ENCODE results near the gene VKORC1. TPM values are rescaled to one million over a fixed set of nuclear protein-coding genes. Genes with fewer than 3 reads are reported as not detected.

The VKORC1 gene
- total RNA-seq, 1 donor from 2014 or later = 78.9 TPM

DNA sequence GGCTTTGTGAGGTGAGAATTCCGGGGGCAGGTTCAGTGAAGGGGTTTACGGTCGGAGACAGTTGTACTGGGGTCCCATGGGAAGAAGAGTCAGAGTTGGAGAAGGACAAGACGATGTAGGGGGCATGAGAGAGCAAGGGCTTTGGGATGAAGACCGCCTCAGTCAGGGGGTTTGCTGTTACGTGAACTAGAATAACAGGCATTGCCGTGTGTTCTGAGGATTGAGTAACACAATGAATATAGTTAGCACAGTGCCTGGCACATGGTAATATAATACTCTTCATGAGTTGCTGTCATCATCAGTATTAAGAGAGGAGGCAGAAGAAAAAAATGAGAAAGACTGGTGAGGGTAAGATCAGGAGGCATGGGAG, 19.8 kb downstream of the VKORC1 start:
- Mint-ChIP-seq H3K4me1 (ENCODE audit: unreplicated experiment) (peaks cover 21% of the 10 kb centered on the region), H3K27ac (peak overlapping the region; percentile 95), H3K27me3 (no peaks in the 10 kb centered on the region), H3K36me3 (peaks cover 11% of the 10 kb centered on the region), H3K4me3 (peak overlapping the region; percentile 98), H3K9me3 (no peaks in the 10 kb centered on the region)
- DNase-seq (ENCODE audit: extremely low spot score, unreplicated experiment) = no peak
- TF ChIP-seq, protein P1, sequence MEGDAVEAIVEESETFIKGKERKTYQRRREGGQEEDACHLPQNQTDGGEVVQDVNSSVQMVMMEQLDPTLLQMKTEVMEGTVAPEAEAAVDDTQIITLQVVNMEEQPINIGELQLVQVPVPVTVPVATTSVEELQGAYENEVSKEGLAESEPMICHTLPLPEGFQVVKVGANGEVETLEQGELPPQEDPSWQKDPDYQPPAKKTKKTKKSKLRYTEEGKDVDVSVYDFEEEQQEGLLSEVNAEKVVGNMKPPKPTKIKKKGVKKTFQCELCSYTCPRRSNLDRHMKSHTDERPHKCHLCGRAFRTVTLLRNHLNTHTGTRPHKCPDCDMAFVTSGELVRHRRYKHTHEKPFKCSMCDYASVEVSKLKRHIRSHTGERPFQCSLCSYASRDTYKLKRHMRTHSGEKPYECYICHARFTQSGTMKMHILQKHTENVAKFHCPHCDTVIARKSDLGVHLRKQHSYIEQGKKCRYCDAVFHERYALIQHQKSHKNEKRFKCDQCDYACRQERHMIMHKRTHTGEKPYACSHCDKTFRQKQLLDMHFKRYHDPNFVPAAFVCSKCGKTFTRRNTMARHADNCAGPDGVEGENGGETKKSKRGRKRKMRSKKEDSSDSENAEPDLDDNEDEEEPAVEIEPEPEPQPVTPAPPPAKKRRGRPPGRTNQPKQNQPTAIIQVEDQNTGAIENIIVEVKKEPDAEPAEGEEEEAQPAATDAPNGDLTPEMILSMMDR (conservative IDR thresholded peaks at IDR 0.05) = no peak

DNA sequence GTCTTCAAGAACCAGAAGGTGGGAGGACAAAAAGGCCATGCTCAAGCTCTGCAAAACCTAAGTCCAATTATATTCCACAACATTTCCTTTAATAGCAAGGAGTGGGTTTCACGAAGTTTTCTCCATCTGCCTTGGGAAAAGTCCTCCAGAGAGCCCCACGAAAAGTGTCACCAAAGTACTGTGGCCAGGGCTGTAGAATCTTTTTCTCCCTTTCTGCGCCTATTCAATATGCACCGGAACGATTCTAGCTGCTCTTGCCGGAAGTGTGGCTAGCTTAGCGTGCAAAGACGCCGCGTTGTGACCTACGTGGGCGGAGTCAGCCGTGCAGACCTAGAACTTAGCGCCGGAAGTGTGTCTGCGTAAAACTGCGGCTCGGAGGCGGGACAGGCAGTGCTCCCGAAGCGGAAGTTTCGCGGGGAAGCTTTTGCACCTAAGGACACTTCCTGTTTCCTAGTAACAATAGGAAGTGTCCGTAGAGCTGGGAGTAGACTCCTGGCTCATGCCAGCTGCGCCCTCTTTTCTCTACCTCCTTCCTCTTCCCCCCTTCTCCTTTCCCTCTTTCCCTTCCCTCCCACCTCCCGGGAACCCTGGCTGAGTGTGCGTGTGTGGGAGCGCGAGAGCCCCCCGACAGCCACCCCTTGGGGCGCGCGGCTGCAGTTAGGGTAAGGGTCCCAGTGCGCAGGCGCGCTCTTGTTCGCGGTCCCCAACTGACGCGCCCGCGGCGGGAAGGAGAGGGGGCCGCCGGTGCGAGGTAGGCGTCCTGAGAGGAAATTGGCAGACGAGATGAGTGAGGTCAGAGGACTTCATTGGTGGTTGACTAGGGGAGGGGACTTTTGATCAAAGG, 20.4 kb downstream of the VKORC1 start, which contains the start of the genes ZNF646 and ZNF668:
ZNF646 (plus strand) TSS at position 453 of the 844 bp plus-strand sequence. CDS start 1,903 bp downstream, outside the sequence.
ZNF668 (minus strand) TSS at position 271 of the 844 bp plus-strand sequence. CDS start 9,781 bp downstream, outside the sequence.
- H3K27ac Mint-ChIP-seq = peak within 1 kb of the TSS; percentile 97
- H3K4me3 Mint-ChIP-seq = peak within 1 kb of the TSS; percentile 98
- no peaks in the 10 kb centered on the region for H3K27me3 Mint-ChIP-seq
- TF ChIP-seq, protein P1 (conservative IDR thresholded peaks at IDR 0.05) = no peak
- H3K36me3 Mint-ChIP-seq = peaks cover 11% of the 10 kb centered on the region
- peaks cover 21% of the 10 kb centered on the region for H3K4me1 Mint-ChIP-seq (ENCODE audit: unreplicated experiment)
- H3K9me3 Mint-ChIP-seq = no peaks in the 10 kb centered on the region
- peak; percentile 97 for DNase-seq (ENCODE audit: extremely low spot score, unreplicated experiment)

DNA sequence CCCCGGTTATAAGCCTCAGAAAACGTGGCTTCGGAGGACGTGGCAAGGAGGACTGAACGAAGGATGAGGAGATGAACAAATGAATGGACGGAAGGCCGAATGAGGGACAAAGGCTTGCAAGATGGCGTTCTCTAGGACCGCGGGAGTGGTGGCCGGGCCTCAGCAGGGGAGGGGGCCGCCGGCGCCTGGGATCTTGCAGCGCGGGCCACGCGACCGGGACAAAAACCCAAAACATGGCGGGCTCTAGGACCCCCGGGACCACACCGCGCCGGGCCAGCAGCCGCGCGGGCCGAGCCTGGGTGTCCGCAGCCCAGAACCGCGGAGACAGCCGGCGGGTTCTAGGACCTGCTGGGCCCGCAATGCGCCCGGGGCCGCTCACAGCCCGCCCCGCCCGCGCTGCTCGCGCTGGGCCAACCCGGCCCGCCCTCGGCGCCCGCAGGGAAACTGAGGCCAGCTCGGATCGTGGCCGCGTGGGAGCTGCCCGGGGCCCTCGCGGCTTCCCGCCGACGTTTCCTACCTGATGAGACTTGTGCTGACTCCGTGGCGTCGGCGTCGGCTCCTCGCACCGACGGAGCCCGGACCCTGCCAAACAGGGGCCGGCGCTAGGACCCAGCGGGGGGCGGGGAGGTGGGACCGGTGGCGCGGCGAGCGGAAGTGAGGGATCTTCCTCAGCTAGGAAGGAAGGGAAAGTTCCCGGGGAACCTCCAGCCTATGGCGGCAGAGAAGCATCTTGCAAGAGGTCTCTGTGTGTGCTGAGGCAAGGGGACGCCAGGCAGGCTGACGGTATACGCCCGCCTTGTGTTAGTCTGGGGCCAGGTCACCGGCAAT, 21.2 kb downstream of the VKORC1 start:
- no peaks in the 10 kb centered on the region for H3K27me3 Mint-ChIP-seq
- DNase-seq (ENCODE audit: extremely low spot score, unreplicated experiment) = peak; percentile 92
- TF ChIP-seq, protein P1 (conservative IDR thresholded peaks at IDR 0.05) = no peak
- H3K9me3 Mint-ChIP-seq = no peaks in the 10 kb centered on the region
- peak overlapping the region; percentile 97 for H3K27ac Mint-ChIP-seq
- H3K4me3 Mint-ChIP-seq = peak overlapping the region; percentile 98
- peaks cover 11% of the 10 kb centered on the region for H3K36me3 Mint-ChIP-seq
- H3K4me1 Mint-ChIP-seq (ENCODE audit: unreplicated experiment) = peaks cover 21% of the 10 kb centered on the region

DNA sequence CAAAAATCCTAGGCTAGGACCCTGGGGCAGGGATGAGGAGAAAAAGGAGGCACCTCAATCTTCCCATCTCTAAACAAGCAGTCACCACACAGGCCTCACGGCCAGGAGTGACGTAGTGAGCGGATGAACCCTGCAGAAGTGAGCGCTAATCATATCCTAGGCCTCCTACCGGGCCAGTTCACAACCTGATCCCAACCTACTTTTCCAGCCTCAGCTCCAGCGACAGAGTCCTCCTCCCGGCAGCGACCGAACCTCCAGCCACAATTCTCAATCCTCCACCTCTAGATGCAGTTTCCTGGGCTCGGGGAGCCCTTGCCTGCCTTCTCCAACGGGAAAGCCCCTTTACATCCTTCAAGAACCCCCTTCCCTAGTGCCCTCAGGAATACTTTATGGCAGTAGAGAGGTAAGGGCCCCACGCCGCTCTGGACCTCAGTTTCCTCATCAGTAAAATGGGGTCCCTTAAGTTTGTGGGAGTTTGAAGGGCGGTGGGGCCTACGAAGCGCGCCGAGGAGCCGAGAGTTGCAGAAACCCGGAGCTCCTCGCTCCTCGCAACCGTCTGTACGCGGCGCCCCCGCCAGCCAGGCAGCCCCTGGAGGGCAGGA, 22.0 kb downstream of the VKORC1 start:
- Mint-ChIP-seq H3K9me3 (no peaks in the 10 kb centered on the region), H3K4me3 (peak overlapping the region; percentile 98), H3K27me3 (no peaks in the 10 kb centered on the region), H3K27ac (peak overlapping the region; percentile 97), H3K4me1 (ENCODE audit: unreplicated experiment) (peaks cover 21% of the 10 kb centered on the region), H3K36me3 (peaks cover 7% of the 10 kb centered on the region)
- DNase-seq (ENCODE audit: extremely low spot score, unreplicated experiment) = no peak
- TF ChIP-seq, protein P1 (conservative IDR thresholded peaks at IDR 0.05) = peak; percentile 13

DNA sequence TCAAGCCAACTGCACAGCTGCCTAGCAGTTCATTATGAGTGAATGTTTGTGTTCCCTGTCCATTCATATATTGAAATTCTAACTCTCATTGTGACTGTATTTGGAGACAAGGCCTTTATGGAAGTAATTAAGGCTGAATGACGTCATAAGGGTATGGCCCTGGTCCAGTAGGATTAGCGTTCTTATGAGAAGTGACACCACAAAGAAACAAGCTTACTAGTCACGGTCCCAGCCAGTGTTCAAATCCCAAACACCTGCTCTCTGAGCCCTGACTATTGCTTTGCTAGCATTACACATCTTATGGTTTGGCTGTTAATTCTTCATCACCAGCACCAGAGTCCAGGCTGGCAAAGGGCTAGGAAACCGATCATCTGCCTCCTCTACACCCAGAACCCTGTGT, 22.7 kb downstream of the VKORC1 start:
- Mint-ChIP-seq H3K4me3 (peak overlapping the region; percentile 98), H3K9me3 (no peaks in the 10 kb centered on the region), H3K27ac (peak overlapping the region; percentile 97), H3K36me3 (peaks cover 7% of the 10 kb centered on the region), H3K4me1 (ENCODE audit: unreplicated experiment) (peaks cover 21% of the 10 kb centered on the region), H3K27me3 (no peaks in the 10 kb centered on the region)
- DNase-seq (ENCODE audit: extremely low spot score, unreplicated experiment) = no peak
- TF ChIP-seq, protein P1 (conservative IDR thresholded peaks at IDR 0.05) = no peak

All from type B pancreatic cell (in vitro differentiated cells).